IMR-90 (cell line): ENCODE data around the gene MADCAM1. TPM values are rescaled to one million over a fixed set of nuclear protein-coding genes. Genes with fewer than 3 reads are reported as not detected.
A peak's percentile ranks its signal among the peaks of the same experiment; 100 is the strongest.

Experiments used
- ATAC-seq: fragments of 200-7000 bp; cut with Tn5 transposase; 2 replicates; pipeline ENCODE4 v1.9.1; 2020; ENCODE audit warnings: low read depth, mild to moderate bottlenecking, moderate library complexity
- BruUV-seq: library from RNA; stranded (reverse); fragments of 400-500 nt; replicated peaks from 2 replicates; lab custom pipeline; 2021; lab: Mats Ljungman, UMichigan
- CTCF ChIA-PET: fragments of 300-600 bp; formaldehyde crosslinking; extraction: SDS; loops from one replicate; lab custom pipeline; 2021; ENCODE audit warnings: antibody characterized with exemption; lab: Yijun Ruan, JAX
- POLR2A ChIA-PET: fragments of 300-600 bp; sonication (Branson Sonifier 250); formaldehyde crosslinking; loops from one replicate; lab custom pipeline; 2022; ENCODE audit warnings: antibody characterized with exemption; ENCODE audit not compliant: unreplicated experiment; lab: Charles Lee
- DNase-seq: peaks from one replicate; pipeline ENCODE4 v3.0.0; 2013
- H2AFZ ChIP-seq: replicated peaks from 2 replicates; pipeline ENCODE3; 2013; ENCODE audit warnings: low read length, mild to moderate bottlenecking; ENCODE audit not compliant: poor library complexity
- H2AK5ac ChIP-seq: 2 replicates; pipeline ENCODE4 v1.6.1; 2013; ENCODE audit warnings: low read depth, low read length, inconsistent platforms
- H2AK9ac ChIP-seq: replicated peaks from 2 replicates; pipeline ENCODE3; 2013; ENCODE audit warnings: mild to moderate bottlenecking, low read depth, low read length, moderate library complexity; ENCODE audit not compliant: poor library complexity
- H2BK120ac ChIP-seq: 2 replicates; pipeline ENCODE4 v1.6.1; 2013; ENCODE audit warnings: low read depth, low read length, inconsistent platforms
- H2BK15ac ChIP-seq: 3 replicates; pipeline ENCODE4 v1.6.1; 2013; ENCODE audit warnings: low read depth, low read length, inconsistent platforms
- H2BK20ac ChIP-seq: 2 replicates; pipeline ENCODE4 v1.6.1; 2013; ENCODE audit warnings: low read depth, mild to moderate bottlenecking, inconsistent platforms, low read length, moderate library complexity
- H2BK5ac ChIP-seq: 2 replicates; pipeline ENCODE4 v1.6.1; 2013; ENCODE audit warnings: mild to moderate bottlenecking, low read depth, low read length, inconsistent platforms; ENCODE audit not compliant: poor library complexity, severe bottlenecking
- H3K14ac ChIP-seq: replicated peaks from 2 replicates; pipeline ENCODE4 v1.6.1; 2013; ENCODE audit warnings: low read depth, low read length, inconsistent platforms
- H3K18ac ChIP-seq: 2 replicates; pipeline ENCODE4 v1.6.1; 2013; ENCODE audit warnings: low read depth, low read length, control low read depth
- H3K23ac ChIP-seq: 2 replicates; pipeline ENCODE4 v1.6.1; 2013; ENCODE audit warnings: low read depth, low read length, inconsistent platforms
- H3K27ac ChIP-seq: 2 replicates; pipeline ENCODE4 v1.5.1; 2013; ENCODE audit warnings: mild to moderate bottlenecking, control low read depth, low read length; ENCODE audit not compliant: insufficient read depth
- H3K27me3 ChIP-seq: 2 replicates; pipeline ENCODE4 v1.6.1; 2013; ENCODE audit warnings: low read length; ENCODE audit not compliant: control insufficient read depth, insufficient read depth
- H3K36me3 ChIP-seq: 2 replicates; pipeline ENCODE4 v1.6.1; 2013; ENCODE audit warnings: low read length, mixed read lengths; ENCODE audit not compliant: control insufficient read depth, insufficient read depth
- H3K4ac ChIP-seq: 2 replicates; pipeline ENCODE4 v1.6.1; 2013; ENCODE audit warnings: low read depth, low read length, inconsistent platforms
- H3K4me1 ChIP-seq: 2 replicates; pipeline ENCODE4 v1.6.1; 2013; ENCODE audit warnings: low read length, mixed read lengths; ENCODE audit not compliant: control insufficient read depth, insufficient read depth
- H3K4me2 ChIP-seq: 2 replicates; pipeline ENCODE4 v1.6.1; 2013; ENCODE audit warnings: low read depth, mild to moderate bottlenecking, control low read depth, low read length, moderate library complexity
- H3K4me3 ChIP-seq: 2 replicates; pipeline ENCODE4 v1.5.1; 2013; ENCODE audit warnings: low read depth, mild to moderate bottlenecking, control low read depth, low read length, moderate library complexity; ENCODE audit not compliant: insufficient read depth
- H3K56ac ChIP-seq: 2 replicates; pipeline ENCODE4 v1.6.1; 2013; ENCODE audit warnings: low read length, inconsistent platforms; ENCODE audit not compliant: insufficient read depth; ENCODE audit errors: extremely low read depth
- H3K79me1 ChIP-seq, 2 experiments: 2 replicates each; pipeline ENCODE4 v1.6.1; 2013; ENCODE audit warnings: low read length in 2 of 2, inconsistent platforms in 1 of 2, low read depth in 1 of 2
- H3K9ac ChIP-seq: 2 replicates; pipeline ENCODE4 v1.6.1; 2013; ENCODE audit warnings: low read depth, low read length, control low read depth
- H3K9me1 ChIP-seq: 2 replicates; pipeline ENCODE4 v1.6.1; 2013; ENCODE audit warnings: low read length, inconsistent platforms; ENCODE audit not compliant: insufficient read depth
- H3K9me3 ChIP-seq: 2 replicates; pipeline ENCODE4 v1.6.1; 2013; ENCODE audit warnings: low read length; ENCODE audit not compliant: control insufficient read depth, insufficient read depth
- H4K20me1 ChIP-seq: 2 replicates; pipeline ENCODE4 v1.6.1; 2013; ENCODE audit warnings: low read length, inconsistent platforms; ENCODE audit not compliant: insufficient read depth
- H4K5ac ChIP-seq: 2 replicates; pipeline ENCODE4 v1.6.1; 2013; ENCODE audit warnings: mild to moderate bottlenecking, low read depth, low read length, control low read depth
- H4K8ac ChIP-seq, 2 experiments: 2 replicates each; pipeline ENCODE4 v1.6.1; 2013; ENCODE audit warnings: low read depth in 2 of 2, low read length in 2 of 2, control low read depth in 1 of 2, inconsistent platforms in 1 of 2
- H4K91ac ChIP-seq: 2 replicates; pipeline ENCODE4 v1.6.1; 2013; ENCODE audit warnings: low read depth, low read length, inconsistent platforms; ENCODE audit not compliant: insufficient read depth
- BHLHE40 ChIP-seq: fragments of 150-350 bp; IDR thresholded peaks from 2 replicates; pipeline ENCODE4 v1.6.1; 2016; ENCODE audit warnings: mild to moderate bottlenecking, low read depth, low read length
- FOS ChIP-seq: fragments of 150-350 bp; IDR thresholded peaks from 2 replicates; pipeline ENCODE4 v1.6.1; 2016; ENCODE audit warnings: low read depth, low read length
- MAZ ChIP-seq: IDR thresholded peaks from 2 replicates; pipeline ENCODE4 v1.6.1; 2012; ENCODE audit warnings: low read depth, mild to moderate bottlenecking, low read length, improper control_type of control experiment, moderate library complexity, borderline replicate concordance
- POLR2A ChIP-seq: IDR thresholded peaks from 2 replicates; pipeline ENCODE4 v1.6.1; 2012; ENCODE audit warnings: mild to moderate bottlenecking, low read depth, low read length
- RAD21 ChIP-seq: IDR thresholded peaks from 2 replicates; pipeline ENCODE4 v1.6.1; 2012; ENCODE audit warnings: low read length, improper control_type of control experiment
- SMC3 ChIP-seq: fragments of 150-350 bp; IDR thresholded peaks from 2 replicates; pipeline ENCODE4 v1.6.1; 2016; ENCODE audit warnings: low read depth, mild to moderate bottlenecking, antibody characterized with exemption, low read length, moderate library complexity
- WGBS, 2 experiments: methylation state at CpG; one replicate each; pipeline versions ENCODE4 v1.1.5 to v1.1.7; 2013; ENCODE audit warnings: missing lambda C conversion rate in 2 of 2; ENCODE audit not compliant: insufficient read length in 1 of 2; ENCODE audit errors: extremely low coverage in 2 of 2; 5-methylcytosine and 5-hydroxymethylcytosine counted together
- dilution Hi-C: fragments of 300-500 bp; cut with HindIII; formaldehyde crosslinking; loops from one replicate; pipeline ENCODE4 v1.14.3; 2018; ENCODE audit warnings: low sequenced_read_pairs; ENCODE audit not compliant: unreplicated experiment
- in situ Hi-C: fragments of 300-500 bp; cut with MboI; formaldehyde crosslinking; loops from 3 replicates; pipeline ENCODE4 v1.14.3; 2019; ENCODE audit warnings: low sequenced_read_pairs, inconsistent platforms, mixed read lengths
- intact Hi-C: fragments of 100-400 bp; cut with micrococcal nuclease; formaldehyde crosslinking; loops from 2 replicates; pipeline ENCODE4 v1.10.0; 2022
- polyA plus RNA-seq, 3 experiments: library from polyadenylated mRNA; depleted of rRNA; stranded (reverse); fragments of >200 nt; gene quantifications; 2 replicates each; pipeline ENCODE4 v1.2.3, GENCODE V29; 2012; ENCODE audit warnings: low replicate concordance in 1 of 3
- total RNA-seq: library from RNA; depleted of rRNA; stranded (reverse); fragments of >200 nt; gene quantifications from 2 replicates; pipeline ENCODE4 v1.2.3, GENCODE V29; 2012
- TF ChIP-seq, protein P1 (sequence below): fragments of 150-350 bp; IDR thresholded peaks from 2 replicates; pipeline ENCODE4 v1.6.1; 2017; ENCODE audit warnings: mild to moderate bottlenecking, antibody characterized with exemption, low read length, low read depth

MADCAM1 gene
- total and polyA plus RNA-seq, 2 of the 4 experiments (the other 2 are of a cell fraction), result 0.24 TPM; not detected in 1

DNA sequence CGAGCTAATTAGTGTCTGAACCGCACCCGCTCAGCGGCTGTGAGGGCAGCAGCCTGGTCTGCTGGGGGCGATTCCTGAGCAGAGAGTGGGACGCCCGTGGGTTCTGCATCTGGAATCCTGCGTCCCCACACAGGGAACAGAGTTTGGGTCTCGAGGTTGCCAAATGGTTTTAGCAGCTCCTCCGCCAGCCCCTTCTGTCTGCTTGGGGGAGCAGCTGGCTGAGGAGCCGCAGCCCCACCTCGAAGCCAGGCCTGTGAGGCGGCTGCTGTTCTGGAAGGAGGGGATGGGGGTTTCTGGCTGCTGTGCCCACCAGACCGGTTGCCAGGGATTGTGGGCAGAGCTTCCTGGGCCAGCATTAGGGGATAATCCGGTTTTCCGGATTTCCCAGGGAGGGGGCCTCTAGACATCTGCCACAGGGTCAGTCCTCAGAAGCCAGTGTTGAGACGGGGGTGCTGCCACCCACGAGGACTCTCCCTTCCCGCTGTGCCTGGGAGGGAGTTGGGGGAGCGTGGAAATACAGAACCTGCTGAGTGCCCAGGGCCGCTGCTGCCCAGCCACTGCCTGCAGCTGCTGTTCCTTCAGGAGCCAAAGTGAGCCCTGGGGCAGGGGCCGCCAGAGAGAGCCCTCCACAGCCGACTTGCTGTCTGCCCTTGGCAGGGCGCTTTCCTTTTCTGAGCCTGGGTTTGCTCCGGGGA, 37.2 kb downstream of the MADCAM1 start:
- H3K79me1 ChIP-seq, result peaks cover 8 to 55% of the 10 kb centered on the region in 2 experiments
- peak overlapping the region; percentile 100 for H2AK9ac ChIP-seq
- H3K18ac ChIP-seq, result no peak overlapping the region
- ATAC-seq (no peak), DNase-seq (no peak)
- 42% methylated on average over 9 of the region's 25 CpGs; no CpG with 5 or more reads in 1 of the 2 experiments for WGBS, 2 experiments
- H2AFZ ChIP-seq, result peak overlapping the region; percentile 89
- H2AK5ac ChIP-seq, result peak overlapping the region; percentile 93; the same call in 1 of the 2 replicates
- H3K14ac ChIP-seq, result peak overlapping the region; percentile 83
- peaks cover 8% of the 10 kb centered on the region for H3K4me1 ChIP-seq
- dilution Hi-C loops, result no loop called here
- H4K91ac ChIP-seq, result no peak overlapping the region; the same call in 1 of the 2 replicates
- H3K27ac ChIP-seq, result peak overlapping the region; percentile 90
- H3K56ac ChIP-seq, result peak overlapping the region; percentile 61
- H3K23ac ChIP-seq, result peak overlapping the region; percentile 93; the same call in 1 of the 2 replicates
- peaks cover 27% of the 10 kb centered on the region for H3K36me3 ChIP-seq
- no peak overlapping the region for H2BK20ac ChIP-seq
- peak overlapping the region; percentile 86 for H2BK5ac ChIP-seq
- intact Hi-C loops, result loop anchor here (2.0 kb wide), 1 partner anchor 23 kb away; no protein-coding TSS in a partner anchor
- in situ Hi-C loops, result no loop called here
- H3K9ac ChIP-seq, result peak overlapping the region; percentile 92
- H4K8ac ChIP-seq, result peak overlapping the region in 1 of 2 experiments; percentile 79; a peak in 2 of 4 replicates
- H2BK120ac ChIP-seq, result no peak overlapping the region
- POLR2A ChIA-PET, result no interaction called here
- H3K9me3 ChIP-seq, result no peaks in the 10 kb centered on the region
- TF ChIP-seq, protein P1, sequence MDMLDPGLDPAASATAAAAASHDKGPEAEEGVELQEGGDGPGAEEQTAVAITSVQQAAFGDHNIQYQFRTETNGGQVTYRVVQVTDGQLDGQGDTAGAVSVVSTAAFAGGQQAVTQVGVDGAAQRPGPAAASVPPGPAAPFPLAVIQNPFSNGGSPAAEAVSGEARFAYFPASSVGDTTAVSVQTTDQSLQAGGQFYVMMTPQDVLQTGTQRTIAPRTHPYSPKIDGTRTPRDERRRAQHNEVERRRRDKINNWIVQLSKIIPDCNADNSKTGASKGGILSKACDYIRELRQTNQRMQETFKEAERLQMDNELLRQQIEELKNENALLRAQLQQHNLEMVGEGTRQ, result no peak
- TF ChIP-seq FOS, result no peak
- TF ChIP-seq BHLHE40, result no peak
- no peak for TF ChIP-seq POLR2A
- no peak for TF ChIP-seq MAZ
- TF ChIP-seq SMC3, result no peak
- TF ChIP-seq RAD21, result no peak
- peak overlapping the region; percentile 90; the same call in 1 of the 2 replicates for H3K4ac ChIP-seq
- no peaks in the 10 kb centered on the region for H3K27me3 ChIP-seq
- CTCF ChIA-PET, result interaction anchor here (0.6 to 1.3 kb wide), 2 partner anchors 9 to 23 kb away, joined by 3 to 4 read pairs; no protein-coding TSS in a partner anchor
- no peak overlapping the region for H4K5ac ChIP-seq
- H3K4me2 ChIP-seq, result peak overlapping the region; percentile 98
- peaks cover 4% of the 10 kb centered on the region; the same call in 1 of the 2 replicates for H3K9me1 ChIP-seq
- H4K20me1 ChIP-seq, result peaks cover 46% of the 10 kb centered on the region
- no TSS peak for BruUV-seq
- H3K4me3 ChIP-seq, result peak overlapping the region; percentile 94
- no peak overlapping the region for H2BK15ac ChIP-seq
